Omental fat pad (tissue), 4 donors: ENCODE data around the gene CCDC126. TPM values are rescaled to one million over a fixed set of nuclear protein-coding genes. Genes with fewer than 3 reads are reported as not detected.

Experiments used
- ATAC-seq: fragments of 150-250 bp; one replicate; pipeline ENCODE4 v1.9.1; 2016; ENCODE audit warnings: mild to moderate bottlenecking, moderate library complexity; ENCODE audit not compliant: low FRiP score
- DNase-seq: peaks from one replicate; pipeline ENCODE4 v3.0.0-alpha.2; 2019; ENCODE audit warnings: low spot score
- CTCF ChIP-seq, 3 donors: fragments of 450-650 bp; IDR thresholded peaks; one replicate each; pipeline ENCODE4 v1.5.1; 2016 to 2017; ENCODE audit warnings: antibody characterized with exemption in 3 of 3, mild to moderate bottlenecking in 3 of 3, moderate library complexity in 2 of 3
- total RNA-seq, 4 donors: library from RNA; depleted of rRNA; stranded (reverse); fragments of >200 nt; gene quantifications; one replicate each; pipeline ENCODE4 v1.1.0, GENCODE V29; 2016

The CCDC126 gene
- total RNA-seq, 4 donors from 2014 or later, result 11.0 to 23.6 (median 14.2) TPM

GRCh38 chr7:23590529-23590928, 6.7 kb upstream of the CCDC126 start:
- DNase-seq, result no peak
- TF ChIP-seq CTCF (IDR thresholded peaks at IDR 0.05), result no peak
- no peak for ATAC-seq

- DNase-seq (no peak), ATAC-seq (no peak)
- no peak for TF ChIP-seq CTCF (IDR thresholded peaks at IDR 0.05)
Observed at GRCh38 chr7:23593706-23594105, 3.5 kb upstream of the CCDC126 start.

GRCh38 chr7:23594879-23595604, 2.1 kb upstream of the CCDC126 start:
- ATAC-seq (no peak), DNase-seq (no peak)
- no peak for TF ChIP-seq CTCF (IDR thresholded peaks at IDR 0.05)

DNA sequence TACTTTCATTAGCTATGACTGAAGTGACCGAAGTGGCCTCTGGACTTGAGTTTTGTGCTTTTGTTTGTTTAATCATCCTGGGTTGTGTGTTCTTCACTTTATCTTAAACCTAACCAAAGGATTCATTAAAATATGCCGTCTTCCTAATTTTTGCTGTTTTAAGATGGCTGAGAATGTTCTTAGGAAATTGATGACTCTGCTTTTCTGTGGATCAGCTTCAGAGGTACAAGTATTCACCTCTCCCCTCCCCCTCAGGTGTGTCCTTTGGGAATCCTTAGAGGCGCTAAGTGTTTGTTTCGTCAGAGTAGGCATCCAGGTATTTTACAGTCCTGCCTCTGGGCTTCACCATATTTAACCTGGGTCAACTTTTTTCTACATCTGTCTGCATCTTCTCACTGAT, 1.1 kb downstream of the CCDC126 start:
- ATAC-seq (no peak), DNase-seq (no peak)
- no peak for TF ChIP-seq CTCF (IDR thresholded peaks at IDR 0.05)

- TF ChIP-seq CTCF (IDR thresholded peaks at IDR 0.05), result no peak
- DNase-seq, result no peak
- ATAC-seq, result no peak
Observed at GRCh38 chr7:23600236-23600635, 3.1 kb downstream of the CCDC126 start.

DNA sequence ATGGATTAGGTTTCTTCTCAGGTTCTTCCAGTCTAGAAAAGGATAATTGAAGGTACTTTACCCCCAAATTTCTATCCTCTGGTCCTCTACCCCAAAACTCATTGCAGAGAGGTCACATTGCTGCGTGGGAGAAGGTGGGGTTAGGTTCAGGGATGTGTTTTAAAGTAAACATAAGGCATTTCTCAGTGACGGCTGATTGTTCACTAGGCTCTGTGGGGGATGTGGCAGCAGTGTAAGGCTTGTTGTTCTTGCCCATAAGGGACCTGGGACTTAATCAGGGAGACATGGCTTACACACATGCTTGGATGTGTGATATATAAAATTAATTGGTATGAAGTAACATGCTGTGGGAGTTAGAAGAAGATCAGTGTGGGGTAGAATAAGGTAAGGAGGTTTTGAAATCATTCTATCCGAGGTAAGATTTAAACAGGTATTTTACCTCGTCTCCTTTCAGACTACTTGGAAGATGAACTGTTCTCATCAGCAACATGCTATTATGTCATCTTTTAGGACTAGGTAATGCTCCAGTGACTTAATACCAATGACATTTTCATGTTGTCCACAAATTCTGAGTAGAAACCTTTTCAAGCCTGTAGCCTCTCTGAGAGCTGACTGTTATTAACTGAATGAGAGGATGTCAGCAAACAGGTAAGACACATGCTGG, 6.6 kb downstream of the CCDC126 start:
- DNase-seq, result no peak
- no peak for ATAC-seq
- TF ChIP-seq CTCF (IDR thresholded peaks at IDR 0.05), result no peak

- no peak for TF ChIP-seq CTCF (IDR thresholded peaks at IDR 0.05)
- no peak for ATAC-seq
- DNase-seq, result no peak
Observed at GRCh38 chr7:23604296-23604640, 7.1 kb downstream of the CCDC126 start.
